DND-41 (cell line): Measurements from ENCODE around the gene FBRSL1.

Experiments
- ATAC-seq: fragments of 200-7000 bp; cut with Tn5 transposase; 3 replicates; pipeline ENCODE4 v1.9.1; 2021; ENCODE audit warnings: low read depth; ENCODE audit not compliant: insufficient read depth
- DNase-seq: peaks from one replicate; pipeline ENCODE4 v3.0.0-alpha.2; 2020
- H2AFZ ChIP-seq: 2 replicates; pipeline ENCODE4 v1.6.0; 2012; ENCODE audit warnings: low read depth, low read length
- H3K27ac ChIP-seq: 2 replicates; pipeline ENCODE4 v1.5.1; 2012; ENCODE audit warnings: low read length, inconsistent platforms
- H3K27me3 ChIP-seq: fragments of 200-600 bp; sonication (generic); 2 replicates; pipeline ENCODE4 v1.6.0; 2012; ENCODE audit warnings: low read length, mild to moderate bottlenecking, inconsistent platforms; ENCODE audit not compliant: insufficient read depth, poor library complexity
- H3K36me3 ChIP-seq: 2 replicates; pipeline ENCODE4 v1.5.1; 2012; ENCODE audit warnings: low read length, inconsistent platforms; ENCODE audit not compliant: insufficient read depth
- H3K4me1 ChIP-seq: 2 replicates; pipeline ENCODE4 v1.5.1; 2012; ENCODE audit warnings: mild to moderate bottlenecking, low read length; ENCODE audit not compliant: insufficient read depth
- H3K4me2 ChIP-seq: 2 replicates; pipeline ENCODE4 v1.6.0; 2012; ENCODE audit warnings: mild to moderate bottlenecking, moderate library complexity, low read length, inconsistent platforms; ENCODE audit not compliant: insufficient read depth
- H3K4me3 ChIP-seq, 2 experiments: fragments of 200-600 bp in 1 of 2; shearing (Covaris generic) in 1 of 2; 2 replicates each; pipeline ENCODE4 v1.5.1; 2012 to 2016; ENCODE audit warnings: inconsistent platforms in 2 of 2, low read length in 2 of 2, mild to moderate bottlenecking in 2 of 2, low read depth in 1 of 2, moderate library complexity in 1 of 2
- H3K79me2 ChIP-seq: 2 replicates; pipeline ENCODE4 v1.6.0; 2012; ENCODE audit warnings: low read length, inconsistent platforms; ENCODE audit not compliant: insufficient read depth
- H3K9ac ChIP-seq: 2 replicates; pipeline ENCODE4 v1.6.0; 2012; ENCODE audit warnings: low read depth, mild to moderate bottlenecking, inconsistent platforms, low read length, moderate library complexity
- H3K9me3 ChIP-seq: 2 replicates; pipeline ENCODE4 v1.5.1; 2012; ENCODE audit warnings: low read length, moderate library complexity, mild to moderate bottlenecking, inconsistent platforms; ENCODE audit not compliant: insufficient read depth, severe bottlenecking
- H4K20me1 ChIP-seq: 2 replicates; pipeline ENCODE4 v1.6.0; 2012; ENCODE audit warnings: low read length; ENCODE audit not compliant: insufficient read depth
- EZH2 ChIP-seq: IDR thresholded peaks from 3 replicates; pipeline ENCODE4 v1.6.1; 2012; ENCODE audit warnings: borderline replicate concordance, low read depth, mild to moderate bottlenecking, moderate library complexity, low read length, inconsistent platforms; ENCODE audit not compliant: severe bottlenecking
- TF ChIP-seq, protein P1 (sequence below): IDR thresholded peaks from 2 replicates; pipeline ENCODE4 v1.5.1; 2012; ENCODE audit warnings: borderline replicate concordance, low read length, moderate library complexity, mild to moderate bottlenecking; ENCODE audit not compliant: poor library complexity, severe bottlenecking; ENCODE audit errors: extremely low read depth

The FBRSL1 gene

DNA sequence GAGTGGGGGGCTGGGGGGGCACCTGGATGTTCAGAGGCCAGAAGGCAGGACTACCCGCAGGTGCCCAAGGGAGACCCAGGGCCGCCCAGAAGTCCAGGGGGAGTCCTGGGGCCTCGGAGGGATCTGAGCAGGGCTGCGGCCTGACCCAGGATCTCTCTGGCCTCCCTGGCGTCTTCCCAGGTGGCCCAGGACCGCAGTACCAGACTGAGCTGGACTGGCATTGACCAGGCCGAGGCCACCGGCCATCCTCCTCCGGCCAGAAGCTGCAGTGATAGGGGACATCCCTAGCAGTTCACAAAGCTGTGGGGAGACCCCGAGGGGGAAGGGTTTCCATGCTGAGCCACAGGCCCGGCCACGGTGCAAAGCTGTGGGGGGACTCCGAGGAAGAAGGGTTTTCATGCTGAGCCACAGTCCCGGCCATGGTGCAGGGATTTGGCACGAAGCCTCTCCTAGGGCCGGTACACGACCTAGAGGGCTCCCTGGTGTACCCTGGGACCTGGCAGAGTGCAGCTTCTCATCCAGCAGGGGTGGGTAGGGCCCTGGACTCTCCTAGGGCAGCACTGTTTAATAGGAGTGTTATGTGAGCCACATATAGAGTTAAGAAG is 24.4 kb downstream of the FBRSL1 start:
- H4K20me1 ChIP-seq = peaks cover 29% of the 10 kb centered on the region
- H3K4me1 ChIP-seq = no peaks in the 10 kb centered on the region
- no peaks in the 10 kb centered on the region for H3K9me3 ChIP-seq
- DNase-seq (no peak), ATAC-seq (no peak)
- H3K79me2 ChIP-seq = no peaks in the 10 kb centered on the region
- no peak overlapping the region for H2AFZ ChIP-seq
- H3K4me2 ChIP-seq = no peak overlapping the region
- H3K36me3 ChIP-seq = peaks cover 12% of the 10 kb centered on the region
- H3K27ac ChIP-seq = no peak overlapping the region
- H3K27me3 ChIP-seq = no peaks in the 10 kb centered on the region
- no peak overlapping the region for H3K9ac ChIP-seq
- H3K4me3 ChIP-seq = no peak overlapping the region
- TF ChIP-seq EZH2 = no peak

DNA sequence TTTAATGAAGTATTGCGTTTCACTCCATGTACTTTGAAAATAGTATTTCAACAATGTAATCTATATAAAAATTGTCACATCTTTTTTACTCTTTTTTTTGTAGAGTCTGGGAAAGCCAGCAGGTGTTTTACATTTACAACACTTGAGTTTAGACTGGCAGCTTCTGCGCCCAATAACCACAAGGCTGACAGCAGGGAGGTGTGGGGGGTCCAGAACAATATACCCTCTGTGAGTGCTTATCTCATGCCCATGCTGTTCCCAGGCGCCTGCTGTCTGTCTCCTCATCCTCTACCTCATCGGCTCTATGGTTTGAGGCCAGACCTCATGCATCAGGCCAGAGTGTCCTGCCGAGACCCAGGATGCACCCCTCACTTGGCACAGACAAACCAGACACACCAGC is 24.9 kb downstream of the FBRSL1 start:
- no peak for ATAC-seq
- Histone ChIP-seq H3K9ac (no peak overlapping the region), H2AFZ (no peak overlapping the region), H3K4me1 (no peaks in the 10 kb centered on the region), H3K79me2 (no peaks in the 10 kb centered on the region), H3K36me3 (peaks cover 12% of the 10 kb centered on the region), H3K27ac (no peak overlapping the region), H3K9me3 (no peaks in the 10 kb centered on the region), H3K4me2 (no peak overlapping the region), H4K20me1 (peaks cover 29% of the 10 kb centered on the region), H3K27me3 (no peaks in the 10 kb centered on the region), H3K4me3 (no peak overlapping the region)
- TF ChIP-seq, protein P1, sequence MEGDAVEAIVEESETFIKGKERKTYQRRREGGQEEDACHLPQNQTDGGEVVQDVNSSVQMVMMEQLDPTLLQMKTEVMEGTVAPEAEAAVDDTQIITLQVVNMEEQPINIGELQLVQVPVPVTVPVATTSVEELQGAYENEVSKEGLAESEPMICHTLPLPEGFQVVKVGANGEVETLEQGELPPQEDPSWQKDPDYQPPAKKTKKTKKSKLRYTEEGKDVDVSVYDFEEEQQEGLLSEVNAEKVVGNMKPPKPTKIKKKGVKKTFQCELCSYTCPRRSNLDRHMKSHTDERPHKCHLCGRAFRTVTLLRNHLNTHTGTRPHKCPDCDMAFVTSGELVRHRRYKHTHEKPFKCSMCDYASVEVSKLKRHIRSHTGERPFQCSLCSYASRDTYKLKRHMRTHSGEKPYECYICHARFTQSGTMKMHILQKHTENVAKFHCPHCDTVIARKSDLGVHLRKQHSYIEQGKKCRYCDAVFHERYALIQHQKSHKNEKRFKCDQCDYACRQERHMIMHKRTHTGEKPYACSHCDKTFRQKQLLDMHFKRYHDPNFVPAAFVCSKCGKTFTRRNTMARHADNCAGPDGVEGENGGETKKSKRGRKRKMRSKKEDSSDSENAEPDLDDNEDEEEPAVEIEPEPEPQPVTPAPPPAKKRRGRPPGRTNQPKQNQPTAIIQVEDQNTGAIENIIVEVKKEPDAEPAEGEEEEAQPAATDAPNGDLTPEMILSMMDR = no peak
- no peak for TF ChIP-seq EZH2
- DNase-seq = no peak

DNA sequence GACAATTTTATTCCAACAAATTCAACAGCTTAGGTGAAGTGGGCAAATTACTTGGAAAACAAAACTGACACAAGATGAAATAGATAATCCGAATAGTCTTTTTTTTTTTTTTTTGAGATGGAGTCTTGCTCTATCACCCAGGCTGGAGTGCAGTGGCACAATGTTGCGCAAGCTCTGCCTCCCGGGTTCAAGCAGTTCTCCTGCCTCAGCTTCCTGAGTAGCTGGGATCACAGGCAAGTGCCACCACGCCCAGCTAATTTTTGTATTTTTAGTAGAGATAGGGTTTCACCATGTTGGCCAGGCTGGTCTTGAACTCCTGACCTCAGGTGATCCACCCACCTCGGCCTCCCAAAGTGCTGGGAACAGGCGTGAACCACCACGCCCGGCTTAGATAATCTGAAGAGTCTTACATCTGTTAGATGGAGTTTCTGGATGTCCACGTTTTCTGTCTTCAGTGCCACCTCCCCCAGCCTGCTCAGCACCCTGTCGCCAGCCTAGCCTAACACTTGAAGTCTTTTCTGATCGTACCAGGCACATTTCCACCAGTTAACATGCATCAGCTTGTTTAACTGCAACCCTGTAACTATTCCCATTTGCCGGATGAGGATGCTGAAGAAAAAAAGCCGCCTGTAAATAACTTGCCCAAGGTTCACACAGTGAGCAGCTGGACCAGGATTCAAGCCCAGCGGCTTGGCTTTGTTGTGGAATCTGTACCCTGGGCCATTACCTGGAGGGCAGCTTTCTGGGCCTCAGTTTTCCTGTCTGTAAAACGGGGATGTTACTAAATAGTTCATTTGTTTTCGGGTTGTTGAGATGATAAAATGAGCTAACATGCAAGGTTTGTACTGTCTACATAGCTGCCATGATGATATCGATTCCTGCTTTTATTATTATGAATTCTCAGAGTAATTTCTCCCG is 26.4 kb downstream of the FBRSL1 start:
- Histone ChIP-seq H3K4me3 (no peak overlapping the region), H2AFZ (no peak overlapping the region), H3K79me2 (no peaks in the 10 kb centered on the region), H3K9ac (no peak overlapping the region), H3K27ac (no peak overlapping the region), H3K9me3 (no peaks in the 10 kb centered on the region), H4K20me1 (peaks cover 32% of the 10 kb centered on the region), H3K27me3 (no peaks in the 10 kb centered on the region), H3K4me2 (no peak overlapping the region), H3K36me3 (peaks cover 12% of the 10 kb centered on the region), H3K4me1 (no peaks in the 10 kb centered on the region)
- ATAC-seq = no peak
- TF ChIP-seq, protein P1 = no peak
- no peak for TF ChIP-seq EZH2
- no peak for DNase-seq
